Measurements from ENCODE around the gene SLC2A1. TPM values are rescaled to one million over a fixed set of nuclear protein-coding genes. Genes with fewer than 3 reads are reported as not detected.

The SLC2A1 gene
- total RNA-seq, 1 donor from 2014 or later: 1,021 TPM

GRCh38 chr1:42949312-42950115 lies 9.2 kb downstream of the SLC2A1 start:
- no peak for TF ChIP-seq CTCF (IDR thresholded peaks at IDR 0.05; ENCODE audit: insufficient read depth, low read length, poor library complexity, severe bottlenecking)
- H3K27me3 ChIP-seq (ENCODE audit: control insufficient read depth, insufficient read depth, low read length): no peaks in the 10 kb centered on the region
- no peaks in the 10 kb centered on the region for H3K36me3 ChIP-seq (ENCODE audit: control insufficient read depth, insufficient read depth, low read length)
- no peak overlapping the region for H3K4me3 ChIP-seq (ENCODE audit: low read depth, low read length)
- no peak for DNase-seq (ENCODE audit: low read depth)

GRCh38 chr1:42947965-42948732 lies 10.5 kb downstream of the SLC2A1 start:
- Histone ChIP-seq H3K36me3 (ENCODE audit: control insufficient read depth, insufficient read depth, low read length) (no peaks in the 10 kb centered on the region), H3K4me3 (ENCODE audit: low read depth, low read length) (no peak overlapping the region), H3K27me3 (ENCODE audit: control insufficient read depth, insufficient read depth, low read length) (no peaks in the 10 kb centered on the region)
- no peak for TF ChIP-seq CTCF (IDR thresholded peaks at IDR 0.05; ENCODE audit: insufficient read depth, low read length, poor library complexity, severe bottlenecking)
- DNase-seq (ENCODE audit: low read depth): no peak

- H3K36me3 ChIP-seq (ENCODE audit: control insufficient read depth, insufficient read depth, low read length): peaks cover 5% of the 10 kb centered on the region
Observed at GRCh38 chr1:42947117-42947516, 11.6 kb downstream of the SLC2A1 start.

GRCh38 chr1:42946120-42946898 lies 12.4 kb downstream of the SLC2A1 start:
- H3K4me3 ChIP-seq (ENCODE audit: low read depth, low read length): no peak overlapping the region
- H3K27me3 ChIP-seq (ENCODE audit: control insufficient read depth, insufficient read depth, low read length): no peaks in the 10 kb centered on the region
- no peak for DNase-seq (ENCODE audit: low read depth)
- TF ChIP-seq CTCF (IDR thresholded peaks at IDR 0.05; ENCODE audit: insufficient read depth, low read length, poor library complexity, severe bottlenecking): no peak
- peaks cover 7% of the 10 kb centered on the region for H3K36me3 ChIP-seq (ENCODE audit: control insufficient read depth, insufficient read depth, low read length)

More at GRCh38 chr1:42947117-42947516, 11.6 kb downstream of the SLC2A1 start:
- TF ChIP-seq CTCF (IDR thresholded peaks at IDR 0.05; ENCODE audit: insufficient read depth, low read length, poor library complexity, severe bottlenecking): no peak
- Histone ChIP-seq H3K27me3 (ENCODE audit: control insufficient read depth, insufficient read depth, low read length) (no peaks in the 10 kb centered on the region), H3K4me3 (ENCODE audit: low read depth, low read length) (no peak overlapping the region)
- no peak for DNase-seq (ENCODE audit: low read depth)

- DNase-seq (ENCODE audit: low read depth): no peak
- peaks cover 7% of the 10 kb centered on the region for H3K36me3 ChIP-seq (ENCODE audit: control insufficient read depth, insufficient read depth, low read length)
Observed at GRCh38 chr1:42945164-42945563, 13.5 kb downstream of the SLC2A1 start.

More at GRCh38 chr1:42945164-42945563, 13.5 kb downstream of the SLC2A1 start:
- Histone ChIP-seq H3K27me3 (ENCODE audit: control insufficient read depth, insufficient read depth, low read length) (no peaks in the 10 kb centered on the region), H3K4me3 (ENCODE audit: low read depth, low read length) (no peak overlapping the region)
- no peak for TF ChIP-seq CTCF (IDR thresholded peaks at IDR 0.05; ENCODE audit: insufficient read depth, low read length, poor library complexity, severe bottlenecking)

Data from kidney epithelial cell (primary cell).